Activated naive CD8-positive, alpha-beta T cell treated with anti-CD3 and anti-CD28 coated beads, Interleukin-2, amount 10 ng/mL, durations not matched to agents 7 days and 5 days (primary cell): Measurements from ENCODE around the gene RIPOR1. TPM values are rescaled to one million over a fixed set of nuclear protein-coding genes. Genes with fewer than 3 reads are reported as not detected.

Experiments used
- ATAC-seq: fragments of 150-1000 bp; cut with Tn5 transposase; one replicate; pipeline ENCODE4 v1.10.0; 2021; ENCODE audit warnings: low read depth, moderate library complexity
- POLR2A ChIA-PET: fragments of 350-600 bp; sonication (Branson Sonifier 250); formaldehyde crosslinking; loops from one replicate; lab custom pipeline; 2021; ENCODE audit warnings: antibody characterized with exemption; lab: Charles Lee
- DNase-seq: peaks from one replicate; pipeline ENCODE4 v3.0.0; 2021
- H3K27ac Mint-ChIP-seq: one replicate; pipeline ENCODE4 v1.8.0; 2022; ENCODE audit warnings: mild to moderate bottlenecking, mixed read lengths
- H3K27me3 Mint-ChIP-seq: one replicate; pipeline ENCODE4 v1.8.0; 2022; ENCODE audit warnings: mild to moderate bottlenecking, moderate library complexity, mixed read lengths
- H3K36me3 Mint-ChIP-seq: one replicate; pipeline ENCODE4 v1.8.0; 2021; ENCODE audit warnings: mild to moderate bottlenecking, mixed read lengths
- H3K4me1 Mint-ChIP-seq: one replicate; pipeline ENCODE4 v1.8.0; 2021; ENCODE audit warnings: mixed read lengths
- H3K4me3 Mint-ChIP-seq: one replicate; pipeline ENCODE4 v1.8.0; 2022; ENCODE audit warnings: mild to moderate bottlenecking, moderate library complexity, mixed read lengths
- H3K9me3 Mint-ChIP-seq: one replicate; pipeline ENCODE4 v1.8.0; 2021; ENCODE audit warnings: mixed read lengths
- total RNA-seq, 2 experiments: library from RNA; stranded (reverse); gene quantifications; one replicate each; pipeline ENCODE4 v1.2.3, GENCODE V29; 2021

Gene RIPOR1
- total RNA-seq, 2 experiments from 2014 or later = 28.7 to 35.7 TPM

DNA sequence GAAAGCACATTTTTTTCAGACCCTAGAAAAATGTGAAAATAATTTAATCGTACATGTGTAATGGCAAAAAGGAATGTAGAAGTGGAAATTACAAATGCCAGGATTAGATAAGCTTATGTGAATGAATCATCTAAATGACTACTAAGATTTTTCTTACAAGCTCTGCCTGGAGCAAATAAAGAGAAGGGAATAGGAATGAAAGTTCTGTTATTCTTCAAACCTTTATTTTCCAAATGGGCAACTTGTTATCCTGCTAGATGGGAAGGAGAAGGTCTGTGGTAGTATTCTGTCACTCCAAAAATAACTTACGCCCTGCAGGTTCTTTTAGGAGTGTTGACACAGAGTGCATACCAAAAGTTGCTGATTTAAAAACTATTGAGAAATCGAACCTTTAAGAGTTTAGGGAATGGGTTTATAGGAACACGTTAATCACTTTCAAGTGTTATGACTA is 43.4 kb downstream of the RIPOR1 start:
- DNase-seq (no peak), ATAC-seq (no peak)
- Mint-ChIP-seq H3K27ac (no peak overlapping the region), H3K36me3 (peaks cover 31% of the 10 kb centered on the region), H3K27me3 (no peaks in the 10 kb centered on the region), H3K4me3 (no peak overlapping the region), H3K9me3 (no peaks in the 10 kb centered on the region), H3K4me1 (peaks cover 11% of the 10 kb centered on the region)
- POLR2A ChIA-PET = interaction anchor here (0.9 kb wide), 1 partner anchor 9 kb away, joined by 3 read pairs; no protein-coding TSS in a partner anchor

DNA sequence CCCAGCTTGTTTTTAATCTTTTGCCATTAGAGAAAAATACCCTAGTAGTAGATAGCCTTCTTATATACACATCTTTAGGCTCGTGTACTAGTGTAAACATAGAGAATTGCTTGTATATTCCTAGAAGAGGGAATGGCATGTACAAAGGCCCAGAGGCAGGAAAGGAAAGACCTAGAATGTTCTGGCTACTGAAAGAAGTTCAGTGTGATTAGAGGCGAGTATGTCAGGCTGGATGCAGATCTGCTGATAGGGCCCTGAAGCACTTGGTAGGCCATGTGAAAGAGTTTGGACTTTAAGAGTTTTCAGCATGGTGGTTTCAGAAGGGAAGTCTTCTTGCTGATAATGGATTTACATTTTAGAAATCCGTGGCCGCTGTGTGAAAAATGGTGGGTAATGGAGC is 51.1 kb downstream of the RIPOR1 start:
- Mint-ChIP-seq H3K27ac (no peak overlapping the region), H3K4me1 (peaks cover 3% of the 10 kb centered on the region), H3K9me3 (no peaks in the 10 kb centered on the region), H3K36me3 (peaks cover 19% of the 10 kb centered on the region), H3K27me3 (no peaks in the 10 kb centered on the region), H3K4me3 (no peak overlapping the region)
- POLR2A ChIA-PET = interaction anchor here (0.8 kb wide), 1 partner anchor 17 kb away, joined by 3 read pairs; the partner anchor contains the start of gene CTCF
- ATAC-seq (no peak), DNase-seq (no peak)

- Mint-ChIP-seq H3K4me3 (no peak overlapping the region), H3K27me3 (no peaks in the 10 kb centered on the region), H3K9me3 (no peaks in the 10 kb centered on the region), H3K4me1 (peaks cover 6% of the 10 kb centered on the region), H3K36me3 (peaks cover 16% of the 10 kb centered on the region), H3K27ac (no peak overlapping the region)
- POLR2A ChIA-PET = no interaction called here
- no peak for ATAC-seq
- no peak for DNase-seq
Observed at GRCh38 chr16:67580202-67580601, 51.6 kb downstream of the RIPOR1 start.

- Mint-ChIP-seq H3K9me3 (no peaks in the 10 kb centered on the region), H3K4me3 (no peak overlapping the region), H3K27ac (no peak overlapping the region), H3K4me1 (peaks cover 23% of the 10 kb centered on the region), H3K36me3 (peaks cover 14% of the 10 kb centered on the region), H3K27me3 (no peaks in the 10 kb centered on the region)
- POLR2A ChIA-PET = interaction anchor here (0.9 kb wide), 1 partner anchor 31 kb away, joined by 3 read pairs; no protein-coding TSS in a partner anchor
- no peak for DNase-seq
- no peak for ATAC-seq
Observed at GRCh38 chr16:67593288-67593687, 64.7 kb downstream of the RIPOR1 start.

- Mint-ChIP-seq H3K4me1 (peaks cover 23% of the 10 kb centered on the region), H3K27ac (no peak overlapping the region), H3K4me3 (no peak overlapping the region), H3K36me3 (peaks cover 14% of the 10 kb centered on the region), H3K27me3 (no peaks in the 10 kb centered on the region), H3K9me3 (no peaks in the 10 kb centered on the region)
- POLR2A ChIA-PET = interaction anchor here (0.6 to 0.9 kb wide), 2 partner anchors 32 to 118 kb away, joined by 3 to 5 read pairs; no protein-coding TSS in a partner anchor
- DNase-seq = no peak
- no peak for ATAC-seq
Observed at GRCh38 chr16:67593701-67594100, 65.1 kb downstream of the RIPOR1 start.

DNA sequence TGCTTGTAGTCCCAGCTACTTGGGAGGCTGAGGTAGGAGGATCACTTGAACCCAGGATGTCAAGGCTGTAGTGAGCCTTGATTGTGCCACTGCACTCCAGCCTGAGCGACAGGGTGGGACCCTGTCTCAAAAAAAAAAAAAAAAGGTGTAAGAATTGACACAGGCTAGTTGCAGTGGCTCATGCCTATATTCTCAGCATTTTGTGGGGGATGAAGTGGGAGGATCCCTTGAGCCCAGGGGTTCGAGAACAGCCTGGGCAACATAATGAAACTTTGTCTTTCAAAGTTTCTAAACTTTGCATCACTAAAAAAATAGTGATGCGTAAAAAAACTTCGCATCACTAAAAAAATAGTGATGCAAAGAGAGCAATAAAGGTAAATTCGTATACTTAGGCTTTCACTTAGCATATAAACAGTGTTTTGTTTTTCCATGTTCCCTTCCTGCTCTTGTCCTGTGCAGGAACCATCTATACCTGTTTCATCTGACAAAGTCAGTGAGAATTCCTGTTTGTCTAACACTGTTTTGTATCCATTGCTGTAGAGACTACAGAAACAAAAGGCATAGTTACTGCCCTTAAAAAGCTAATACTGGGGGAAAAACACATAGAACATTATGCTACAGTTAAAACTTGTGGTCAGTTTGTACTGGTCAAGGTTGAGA is 65.8 kb downstream of the RIPOR1 start:
- H3K9me3 Mint-ChIP-seq = no peaks in the 10 kb centered on the region
- H3K27ac Mint-ChIP-seq = no peak overlapping the region
- no peak for ATAC-seq
- no peak overlapping the region for H3K4me3 Mint-ChIP-seq
- H3K4me1 Mint-ChIP-seq = peaks cover 24% of the 10 kb centered on the region
- no peak for DNase-seq
- no peaks in the 10 kb centered on the region for H3K27me3 Mint-ChIP-seq
- POLR2A ChIA-PET = interaction anchor here (0.6 to 0.9 kb wide), 2 partner anchors 32 to 119 kb away, joined by 3 to 5 read pairs; no protein-coding TSS in a partner anchor
- H3K36me3 Mint-ChIP-seq = peaks cover 13% of the 10 kb centered on the region

DNA sequence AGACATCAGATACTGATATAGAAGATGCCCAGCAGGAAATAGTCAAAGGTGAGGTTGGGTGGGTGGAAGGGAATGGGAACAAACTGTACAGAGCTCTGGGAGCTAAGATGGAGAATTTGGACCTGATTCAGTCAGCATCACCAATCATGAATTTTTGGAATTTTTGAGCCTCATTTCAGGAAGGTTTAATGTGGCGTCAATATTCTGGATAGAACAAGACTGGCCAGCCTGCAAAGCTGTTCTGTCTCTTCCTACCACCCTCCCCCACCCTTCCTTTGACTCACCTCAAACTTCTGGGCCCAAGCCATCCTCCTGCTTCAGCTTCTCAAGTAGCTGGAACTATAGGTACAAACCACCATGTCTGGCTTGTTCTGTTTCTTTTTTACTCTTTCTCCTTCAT is 66.3 kb downstream of the RIPOR1 start:
- POLR2A ChIA-PET = interaction anchor here (0.6 kb wide), 1 partner anchor 33 kb away, joined by 4 read pairs; the partner anchor contains the start of gene CTCF
- H3K27ac Mint-ChIP-seq = no peak overlapping the region
- peaks cover 24% of the 10 kb centered on the region for H3K4me1 Mint-ChIP-seq
- DNase-seq = no peak
- H3K27me3 Mint-ChIP-seq = no peaks in the 10 kb centered on the region
- no peaks in the 10 kb centered on the region for H3K9me3 Mint-ChIP-seq
- peaks cover 9% of the 10 kb centered on the region for H3K36me3 Mint-ChIP-seq
- ATAC-seq = no peak
- no peak overlapping the region for H3K4me3 Mint-ChIP-seq

Other genes with a start within 250 kb of the RIPOR1 start
- 10 to 100 TPM; 15.7 to 18.2 TPM for gene PLEKHG4, start 249.3 kb upstream of the RIPOR1 start, total RNA-seq
- gene KCTD19, start 202.1 kb upstream of the RIPOR1 start, total RNA-seq = 1 to 10 TPM; 1.2 to 1.6 TPM
- gene LRRC36, start 202.0 kb upstream of the RIPOR1 start, total RNA-seq = under 1 TPM; 0.28 to 0.64 TPM
- not detected for gene TPPP3, start 135.3 kb upstream of the RIPOR1 start, total RNA-seq
- under 1 TPM; 0.36 to 0.40 TPM for gene ZDHHC1, start 112.4 kb upstream of the RIPOR1 start, total RNA-seq
- not detected for gene HSD11B2, start 97.7 kb upstream of the RIPOR1 start, total RNA-seq
- 10 to 100 TPM; 41.8 to 48.8 TPM for gene ATP6V0D1, start 47.7 kb upstream of the RIPOR1 start, total RNA-seq
- gene AGRP, start 45.3 kb upstream of the RIPOR1 start, total RNA-seq = not detected
- 10 to 100 TPM; 69.9 to 72.3 TPM for gene CTCF, start 33.7 kb downstream of the RIPOR1 start, total RNA-seq
- 100 to 1,000 TPM; 199 to 203 TPM for gene CARMIL2, start 116.3 kb downstream of the RIPOR1 start, total RNA-seq
- 10 to 100 TPM; 50.7 to 54.2 TPM for gene ACD, start 131.4 kb downstream of the RIPOR1 start, total RNA-seq
- gene PARD6A, start 132.1 kb downstream of the RIPOR1 start, total RNA-seq = 10 to 100 TPM in 1 of 2 experiments, 1 to 10 TPM in 1; 9.5 to 11.1 TPM
- 10 to 100 TPM in 1 of 2 experiments, 1 to 10 TPM in 1; 9.6 to 12.1 TPM for gene ENKD1, start 137.9 kb downstream of the RIPOR1 start, total RNA-seq
- 1 to 10 TPM; 5.6 to 5.8 TPM for gene C16orf86, start 138.0 kb downstream of the RIPOR1 start, total RNA-seq
- gene GFOD2, start 190.5 kb downstream of the RIPOR1 start, total RNA-seq = 10 to 100 TPM; 12.5 to 14.2 TPM